ENCODE data around the gene CRELD1. TPM values are rescaled to one million over a fixed set of nuclear protein-coding genes. Genes with fewer than 3 reads are reported as not detected.

The CRELD1 gene
- total and polyA plus RNA-seq, 10 of the 15 experiments (the other 5 are each of a cell fraction or from before 2014, with no cell fraction given), result 1.3 to 15.9 (median 8.8) TPM

- peak; percentile 89 for TF ChIP-seq ZNF687 (IDR thresholded peaks at IDR 0.05)
- no peak for TF ChIP-seq SMAD5 (IDR thresholded peaks at IDR 0.05; ENCODE audit: low read depth)
- no peak for TF ChIP-seq CEBPZ (IDR thresholded peaks at IDR 0.05; ENCODE audit: low read depth, low read length)
- no peak for TF ChIP-seq NRF1 (conservative IDR thresholded peaks at IDR 0.05; ENCODE audit: low read depth, low read length)
- TF ChIP-seq ZBTB11 (CRISPR knock-in tag; IDR thresholded peaks at IDR 0.05), result no peak
- no peak for TF ChIP-seq SREBF2 (IDR thresholded peaks at IDR 0.05; ENCODE audit: low read length)
- TF ChIP-seq RBBP5 (conservative IDR thresholded peaks at IDR 0.05), result no peak
- no peak for TF ChIP-seq WRNIP1 (IDR thresholded peaks at IDR 0.05; ENCODE audit: borderline replicate concordance, low read depth, low read length)
- peak; percentile 92 for TF ChIP-seq LARP7 (IDR thresholded peaks at IDR 0.05)
- TF ChIP-seq ZNF217 (IDR thresholded peaks at IDR 0.05), result 0 out of 2 replicates have a peak, but pooled peaks have one; percentile 39
- TF ChIP-seq IKZF1 (conservative IDR thresholded peaks at IDR 0.05), result peak; percentile 69
- TF ChIP-seq MAX (IDR thresholded peaks at IDR 0.05; ENCODE audit: low read depth, low read length), result peak; percentile 44; the same call in 1 of the 2 replicates
- TF ChIP-seq ZNF207 (IDR thresholded peaks at IDR 0.05; ENCODE audit: borderline replicate concordance), result 0 out of 2 replicates have a peak, but pooled peaks have one; percentile 21
- TF ChIP-seq CTCF (IDR thresholded peaks at IDR 0.05 in 2 of 3, conservative IDR thresholded peaks at IDR 0.05 in 1 of 3; ENCODE audit: control insufficient read depth in 2 of 3, extremely low read depth in 1 of 3, insufficient read depth in 1 of 3, low read depth in 3 of 3, low read length in 3 of 3), result peak in 1 of 3 experiments; percentile 45; a peak in 3 of 6 replicates
- no peak for TF ChIP-seq RAD51 (IDR thresholded peaks at IDR 0.05)
- TF ChIP-seq BCL11A (IDR thresholded peaks at IDR 0.05; ENCODE audit: low read depth, low read length), result no peak
Observed at GRCh38 chr3:9915254-9916141, 18.1 kb upstream of the CRELD1 start (continued).
